BE2C (cell line): ENCODE results near the gene LRIG1.

ENCODE experiments used
- DNase-seq: peaks from one replicate; pipeline ENCODE4 v3.0.0-alpha.2; 2020
- H3K27me3 ChIP-seq: fragments of 250-450 bp; sonication (Bioruptor Pico); 2 replicates; pipeline ENCODE4 v1.5.1; 2020; ENCODE audit warnings: mild to moderate bottlenecking
- H3K36me3 ChIP-seq: fragments of 250-450 bp; sonication (Bioruptor Pico); 2 replicates; pipeline ENCODE4 v1.5.1; 2020; ENCODE audit warnings: mild to moderate bottlenecking
- H3K4me1 ChIP-seq: fragments of 250-450 bp; sonication (Bioruptor Pico); 2 replicates; pipeline ENCODE4 v1.5.1; 2020
- H3K4me3 ChIP-seq: 2 replicates; pipeline ENCODE4 v1.5.1; 2011; ENCODE audit warnings: low read depth, low read length
- H3K9me3 ChIP-seq: fragments of 250-450 bp; sonication (Bioruptor Pico); 2 replicates; pipeline ENCODE4 v1.5.1; 2020
- CTCF ChIP-seq: IDR thresholded peaks from 2 replicates; pipeline ENCODE4 v1.5.1; 2012; ENCODE audit warnings: mild to moderate bottlenecking, low read depth, low read length

The LRIG1 gene

GRCh38 chr3:66457252-66457651, 43.6 kb downstream of the LRIG1 start:
- H3K4me3 ChIP-seq, result no peak overlapping the region
- no peak for TF ChIP-seq CTCF
- no peaks in the 10 kb centered on the region for H3K36me3 ChIP-seq
- no peak for DNase-seq
- H3K4me1 ChIP-seq, result peaks cover 3% of the 10 kb centered on the region; the same call in 1 of the 2 replicates
- H3K9me3 ChIP-seq, result no peaks in the 10 kb centered on the region
- no peaks in the 10 kb centered on the region for H3K27me3 ChIP-seq

- H3K4me3 ChIP-seq, result no peak overlapping the region
- TF ChIP-seq CTCF, result no peak
- peaks cover 3% of the 10 kb centered on the region; the same call in 1 of the 2 replicates for H3K4me1 ChIP-seq
- DNase-seq, result no peak
- no peaks in the 10 kb centered on the region for H3K36me3 ChIP-seq
- H3K27me3 ChIP-seq, result no peaks in the 10 kb centered on the region; the same call in 1 of the 2 replicates
- H3K9me3 ChIP-seq, result no peaks in the 10 kb centered on the region
Observed at GRCh38 chr3:66456711-66457173, 44.1 kb downstream of the LRIG1 start.

DNA sequence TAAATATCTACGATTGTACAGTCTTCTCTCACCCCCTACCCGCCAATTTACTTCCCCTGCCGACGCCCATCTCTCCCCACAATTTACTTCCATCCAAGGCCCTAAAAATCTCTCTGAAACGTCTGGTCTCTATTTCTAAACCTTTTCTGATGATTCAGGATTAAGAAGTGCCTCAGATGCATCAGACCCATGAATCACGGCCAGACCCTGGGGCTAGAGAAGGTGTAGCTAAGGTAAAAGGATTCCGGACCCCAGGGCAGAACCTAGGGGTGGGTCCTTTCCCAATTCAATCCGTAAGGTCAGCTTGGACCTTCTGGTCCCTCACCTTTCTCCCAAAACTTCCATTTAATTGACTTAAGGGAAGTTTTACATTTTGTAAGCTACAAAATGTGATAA, 46.4 kb downstream of the LRIG1 start:
- TF ChIP-seq CTCF, result no peak
- Histone ChIP-seq H3K27me3 (peaks cover 2% of the 10 kb centered on the region; the same call in 1 of the 2 replicates), H3K4me1 (peaks cover 9% of the 10 kb centered on the region), H3K36me3 (no peaks in the 10 kb centered on the region), H3K4me3 (no peak overlapping the region), H3K9me3 (no peaks in the 10 kb centered on the region)
- no peak for DNase-seq

DNA sequence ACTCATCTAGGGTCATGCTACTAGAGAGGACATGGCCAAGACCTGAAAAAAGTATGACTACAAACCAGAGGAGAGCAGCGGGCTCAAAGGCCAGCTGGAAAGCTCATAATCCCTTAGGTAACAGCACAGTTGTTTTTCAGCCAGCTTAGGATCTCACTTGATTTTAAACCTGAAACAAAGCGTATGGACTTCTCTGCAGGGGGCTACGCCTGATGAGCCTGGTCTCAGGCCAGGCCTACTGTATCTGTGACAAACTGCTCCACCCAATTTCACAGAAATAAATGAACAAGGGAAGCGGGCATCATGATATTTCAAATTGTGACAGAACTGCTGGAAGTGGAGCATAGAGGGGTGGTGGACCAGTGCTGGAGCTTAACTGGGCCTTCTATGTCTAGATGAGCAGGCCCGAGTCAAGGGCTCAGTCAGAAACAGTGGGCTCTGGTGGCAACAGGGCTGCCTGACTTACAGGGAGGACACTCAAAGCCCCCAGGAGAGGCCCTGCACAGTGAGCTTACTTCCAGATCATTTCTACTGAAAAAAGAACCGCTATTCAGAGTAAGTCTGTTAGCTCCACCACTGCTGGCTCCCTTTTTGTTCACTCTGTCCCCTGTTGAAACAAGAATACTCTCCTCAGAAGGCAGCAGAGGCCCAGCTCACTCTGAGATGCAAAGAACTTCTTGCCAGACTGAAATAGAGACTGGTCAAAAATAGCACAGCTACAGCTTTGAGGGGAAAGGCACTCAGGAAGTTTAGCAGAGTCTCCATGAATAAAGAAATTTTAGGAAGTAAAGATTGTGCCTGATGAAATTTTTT, 47.0 kb downstream of the LRIG1 start:
- no peak for TF ChIP-seq CTCF
- H3K36me3 ChIP-seq, result no peaks in the 10 kb centered on the region
- H3K9me3 ChIP-seq, result no peaks in the 10 kb centered on the region
- H3K4me3 ChIP-seq, result no peak overlapping the region
- peaks cover 9% of the 10 kb centered on the region for H3K4me1 ChIP-seq
- DNase-seq, result no peak
- peaks cover 2% of the 10 kb centered on the region; the same call in 1 of the 2 replicates for H3K27me3 ChIP-seq

GRCh38 chr3:66452303-66453011, 48.4 kb downstream of the LRIG1 start:
- H3K9me3 ChIP-seq, result no peaks in the 10 kb centered on the region
- no peak for TF ChIP-seq CTCF
- no peak overlapping the region for H3K4me3 ChIP-seq
- H3K27me3 ChIP-seq, result peaks cover 2% of the 10 kb centered on the region; the same call in 1 of the 2 replicates
- no peak for DNase-seq
- H3K36me3 ChIP-seq, result no peaks in the 10 kb centered on the region
- peaks cover 9% of the 10 kb centered on the region for H3K4me1 ChIP-seq
